SU-DHL-6 (cell line): ENCODE results near the gene GGT1.
"Not testable (repeated sequence)": the region's sequence is repeated elsewhere in the genome, so short reads cannot be mapped to it uniquely, and the experiment has no call there.

Experiments
- EZH2phosphoT487 ChIP-seq: fragments of 200-600 bp; sonication (generic), shearing (Covaris generic); conservative IDR thresholded peaks from 2 replicates; pipeline ENCODE4 v1.6.1; 2018; ENCODE audit warnings: mild to moderate bottlenecking, antibody characterized with exemption, low read length, moderate library complexity, mixed read lengths
- TF ChIP-seq, protein P1 (sequence below): fragments of 200-600 bp; sonication (generic); IDR thresholded peaks from one replicate; pipeline ENCODE4 v1.5.1; 2017; ENCODE audit warnings: antibody characterized with exemption, mild to moderate bottlenecking, low read length, moderate library complexity; ENCODE audit not compliant: insufficient read depth, poor library complexity, severe bottlenecking

DNA sequence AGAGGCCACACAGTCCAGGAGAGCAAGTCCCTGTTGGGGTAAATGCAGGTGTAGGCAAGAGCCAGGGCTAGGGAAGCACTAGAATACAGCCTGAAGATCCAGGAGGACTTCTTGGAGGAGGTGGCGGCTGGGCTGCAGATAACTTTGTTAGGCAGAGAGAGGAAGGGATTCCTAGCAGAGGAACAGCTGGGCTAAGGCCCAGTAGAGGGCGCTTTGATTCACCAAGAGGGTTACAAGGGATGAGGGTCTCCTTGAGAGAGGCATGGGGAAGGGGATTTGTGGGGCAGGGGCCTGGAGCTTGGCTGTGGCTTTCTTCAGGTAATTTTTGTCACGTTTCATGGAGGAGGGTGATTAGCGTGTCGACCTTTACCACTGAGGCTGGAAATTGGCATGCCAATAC, 18.3 kb downstream of the GGT1 start:
- TF ChIP-seq EZH2phosphoT487 = not testable (repeated sequence)
- TF ChIP-seq, protein P1, sequence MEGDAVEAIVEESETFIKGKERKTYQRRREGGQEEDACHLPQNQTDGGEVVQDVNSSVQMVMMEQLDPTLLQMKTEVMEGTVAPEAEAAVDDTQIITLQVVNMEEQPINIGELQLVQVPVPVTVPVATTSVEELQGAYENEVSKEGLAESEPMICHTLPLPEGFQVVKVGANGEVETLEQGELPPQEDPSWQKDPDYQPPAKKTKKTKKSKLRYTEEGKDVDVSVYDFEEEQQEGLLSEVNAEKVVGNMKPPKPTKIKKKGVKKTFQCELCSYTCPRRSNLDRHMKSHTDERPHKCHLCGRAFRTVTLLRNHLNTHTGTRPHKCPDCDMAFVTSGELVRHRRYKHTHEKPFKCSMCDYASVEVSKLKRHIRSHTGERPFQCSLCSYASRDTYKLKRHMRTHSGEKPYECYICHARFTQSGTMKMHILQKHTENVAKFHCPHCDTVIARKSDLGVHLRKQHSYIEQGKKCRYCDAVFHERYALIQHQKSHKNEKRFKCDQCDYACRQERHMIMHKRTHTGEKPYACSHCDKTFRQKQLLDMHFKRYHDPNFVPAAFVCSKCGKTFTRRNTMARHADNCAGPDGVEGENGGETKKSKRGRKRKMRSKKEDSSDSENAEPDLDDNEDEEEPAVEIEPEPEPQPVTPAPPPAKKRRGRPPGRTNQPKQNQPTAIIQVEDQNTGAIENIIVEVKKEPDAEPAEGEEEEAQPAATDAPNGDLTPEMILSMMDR = not testable (repeated sequence)
